Sigmoid colon (tissue), 4 donors: ENCODE measurements around the gene GLI3.

Source experiments
- CTCF ChIP-seq, 4 experiments: fragments of 450-650 bp in 3 of 4; fragments of 200-600 bp in 1 of 4; IDR thresholded peaks; one replicate each; pipeline ENCODE4 v1.5.1; 2016 to 2019; ENCODE audit warnings: antibody characterized with exemption in 4 of 4, mild to moderate bottlenecking in 3 of 4, moderate library complexity in 2 of 4
- EP300 ChIP-seq, 4 donors: sonication (generic); formaldehyde crosslinking; IDR thresholded peaks; one replicate each; pipeline ENCODE4 v1.6.1; 2017; ENCODE audit warnings: antibody characterized with exemption in 4 of 4
- POLR2A ChIP-seq, 2 donors: fragments of 450-650 bp; IDR thresholded peaks; one replicate each; pipeline ENCODE4 v1.6.1; 2016; ENCODE audit warnings: antibody characterized with exemption in 2 of 2, mild to moderate bottlenecking in 2 of 2, moderate library complexity in 2 of 2
- POLR2AphosphoS5 ChIP-seq, 4 donors: sonication (generic); formaldehyde crosslinking; IDR thresholded peaks; one replicate each; pipeline ENCODE4 v1.6.1; 2017; ENCODE audit warnings: antibody characterized with exemption in 4 of 4

- TF ChIP-seq CTCF (IDR thresholded peaks at IDR 0.05) = no peak
- TF ChIP-seq POLR2A (IDR thresholded peaks at IDR 0.05) = no peak
- TF ChIP-seq POLR2AphosphoS5 (IDR thresholded peaks at IDR 0.05) = no peak
- no peak for TF ChIP-seq EP300 (IDR thresholded peaks at IDR 0.05)
Observed at GRCh38 chr7:42241424-42241823, 4.4 kb upstream of the GLI3 start.
